DND-41 (cell line): ENCODE results near the gene ZNF653.

Experiments
- ATAC-seq: fragments of 200-7000 bp; cut with Tn5 transposase; 3 replicates; pipeline ENCODE4 v1.9.1; 2021; ENCODE audit warnings: low read depth; ENCODE audit not compliant: insufficient read depth
- DNase-seq: peaks from one replicate; pipeline ENCODE4 v3.0.0-alpha.2; 2020
- H2AFZ ChIP-seq: 2 replicates; pipeline ENCODE4 v1.6.0; 2012; ENCODE audit warnings: low read depth, low read length
- H3K27ac ChIP-seq: 2 replicates; pipeline ENCODE4 v1.5.1; 2012; ENCODE audit warnings: low read length, inconsistent platforms
- H3K27me3 ChIP-seq: fragments of 200-600 bp; sonication (generic); 2 replicates; pipeline ENCODE4 v1.6.0; 2012; ENCODE audit warnings: low read length, mild to moderate bottlenecking, inconsistent platforms; ENCODE audit not compliant: insufficient read depth, poor library complexity
- H3K36me3 ChIP-seq: 2 replicates; pipeline ENCODE4 v1.5.1; 2012; ENCODE audit warnings: low read length, inconsistent platforms; ENCODE audit not compliant: insufficient read depth
- H3K4me1 ChIP-seq: 2 replicates; pipeline ENCODE4 v1.5.1; 2012; ENCODE audit warnings: mild to moderate bottlenecking, low read length; ENCODE audit not compliant: insufficient read depth
- H3K4me2 ChIP-seq: 2 replicates; pipeline ENCODE4 v1.6.0; 2012; ENCODE audit warnings: mild to moderate bottlenecking, moderate library complexity, low read length, inconsistent platforms; ENCODE audit not compliant: insufficient read depth
- H3K4me3 ChIP-seq, 2 experiments: fragments of 200-600 bp in 1 of 2; shearing (Covaris generic) in 1 of 2; 2 replicates each; pipeline ENCODE4 v1.5.1; 2012 to 2016; ENCODE audit warnings: inconsistent platforms in 2 of 2, low read length in 2 of 2, mild to moderate bottlenecking in 2 of 2, low read depth in 1 of 2, moderate library complexity in 1 of 2
- H3K79me2 ChIP-seq: 2 replicates; pipeline ENCODE4 v1.6.0; 2012; ENCODE audit warnings: low read length, inconsistent platforms; ENCODE audit not compliant: insufficient read depth
- H3K9ac ChIP-seq: 2 replicates; pipeline ENCODE4 v1.6.0; 2012; ENCODE audit warnings: low read depth, mild to moderate bottlenecking, inconsistent platforms, low read length, moderate library complexity
- H3K9me3 ChIP-seq: 2 replicates; pipeline ENCODE4 v1.5.1; 2012; ENCODE audit warnings: low read length, moderate library complexity, mild to moderate bottlenecking, inconsistent platforms; ENCODE audit not compliant: insufficient read depth, severe bottlenecking
- H4K20me1 ChIP-seq: 2 replicates; pipeline ENCODE4 v1.6.0; 2012; ENCODE audit warnings: low read length; ENCODE audit not compliant: insufficient read depth
- EZH2 ChIP-seq: IDR thresholded peaks from 3 replicates; pipeline ENCODE4 v1.6.1; 2012; ENCODE audit warnings: borderline replicate concordance, low read depth, mild to moderate bottlenecking, moderate library complexity, low read length, inconsistent platforms; ENCODE audit not compliant: severe bottlenecking
- TF ChIP-seq, protein P1 (sequence below): IDR thresholded peaks from 2 replicates; pipeline ENCODE4 v1.5.1; 2012; ENCODE audit warnings: borderline replicate concordance, low read length, moderate library complexity, mild to moderate bottlenecking; ENCODE audit not compliant: poor library complexity, severe bottlenecking; ENCODE audit errors: extremely low read depth

ZNF653 gene

DNA sequence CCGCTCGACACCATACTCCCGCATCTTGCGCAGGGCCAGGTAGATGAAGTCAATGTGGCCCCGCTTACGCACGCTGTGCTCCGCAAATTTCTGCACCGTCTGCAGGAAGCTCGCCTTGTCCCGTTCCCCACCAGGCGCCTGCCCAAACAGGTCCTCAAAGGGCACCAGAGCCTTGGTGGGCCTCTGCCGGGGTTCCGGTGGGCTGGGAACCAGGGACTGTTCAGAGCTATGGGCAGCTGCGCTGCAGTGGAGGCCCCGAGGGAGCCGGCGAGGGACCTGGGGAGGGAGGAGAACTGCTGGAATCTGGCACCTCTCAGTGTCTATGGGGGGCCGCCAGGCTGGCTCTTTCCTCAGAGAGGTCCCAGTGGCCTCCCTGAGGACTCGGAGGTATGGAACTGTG is 8.3 kb upstream of the ZNF653 start:
- no peaks in the 10 kb centered on the region for H3K79me2 ChIP-seq
- no peak overlapping the region for H3K27ac ChIP-seq
- H3K36me3 ChIP-seq = peaks cover 32% of the 10 kb centered on the region
- no peak overlapping the region for H3K9ac ChIP-seq
- no peaks in the 10 kb centered on the region for H3K9me3 ChIP-seq
- no peaks in the 10 kb centered on the region for H3K4me1 ChIP-seq
- DNase-seq (no peak), ATAC-seq (no peak)
- H2AFZ ChIP-seq = no peak overlapping the region
- H3K4me3 ChIP-seq = no peak overlapping the region
- H3K27me3 ChIP-seq = no peaks in the 10 kb centered on the region
- H4K20me1 ChIP-seq = no peaks in the 10 kb centered on the region
- H3K4me2 ChIP-seq = no peak overlapping the region
- TF ChIP-seq, protein P1, sequence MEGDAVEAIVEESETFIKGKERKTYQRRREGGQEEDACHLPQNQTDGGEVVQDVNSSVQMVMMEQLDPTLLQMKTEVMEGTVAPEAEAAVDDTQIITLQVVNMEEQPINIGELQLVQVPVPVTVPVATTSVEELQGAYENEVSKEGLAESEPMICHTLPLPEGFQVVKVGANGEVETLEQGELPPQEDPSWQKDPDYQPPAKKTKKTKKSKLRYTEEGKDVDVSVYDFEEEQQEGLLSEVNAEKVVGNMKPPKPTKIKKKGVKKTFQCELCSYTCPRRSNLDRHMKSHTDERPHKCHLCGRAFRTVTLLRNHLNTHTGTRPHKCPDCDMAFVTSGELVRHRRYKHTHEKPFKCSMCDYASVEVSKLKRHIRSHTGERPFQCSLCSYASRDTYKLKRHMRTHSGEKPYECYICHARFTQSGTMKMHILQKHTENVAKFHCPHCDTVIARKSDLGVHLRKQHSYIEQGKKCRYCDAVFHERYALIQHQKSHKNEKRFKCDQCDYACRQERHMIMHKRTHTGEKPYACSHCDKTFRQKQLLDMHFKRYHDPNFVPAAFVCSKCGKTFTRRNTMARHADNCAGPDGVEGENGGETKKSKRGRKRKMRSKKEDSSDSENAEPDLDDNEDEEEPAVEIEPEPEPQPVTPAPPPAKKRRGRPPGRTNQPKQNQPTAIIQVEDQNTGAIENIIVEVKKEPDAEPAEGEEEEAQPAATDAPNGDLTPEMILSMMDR = no peak
- no peak for TF ChIP-seq EZH2

GRCh38 chr19:11510444-11510843 is 4.8 kb upstream of the ZNF653 start:
- Histone ChIP-seq H3K36me3 (peaks cover 28% of the 10 kb centered on the region), H3K27ac (no peak overlapping the region), H2AFZ (no peak overlapping the region), H3K27me3 (no peaks in the 10 kb centered on the region), H3K9ac (no peak overlapping the region), H3K79me2 (peaks cover 5% of the 10 kb centered on the region), H4K20me1 (no peaks in the 10 kb centered on the region), H3K4me1 (peaks cover 21% of the 10 kb centered on the region), H3K4me2 (no peak overlapping the region), H3K4me3 (no peak overlapping the region), H3K9me3 (no peaks in the 10 kb centered on the region)
- TF ChIP-seq, protein P1 = no peak
- TF ChIP-seq EZH2 = no peak
- DNase-seq (no peak), ATAC-seq (no peak)

- Histone ChIP-seq H3K27me3 (no peaks in the 10 kb centered on the region), H4K20me1 (no peaks in the 10 kb centered on the region), H2AFZ (no peak overlapping the region), H3K4me1 (peaks cover 29% of the 10 kb centered on the region), H3K79me2 (peaks cover 13% of the 10 kb centered on the region), H3K4me2 (peak overlapping the region; percentile 95), H3K36me3 (peaks cover 17% of the 10 kb centered on the region), H3K27ac (no peak overlapping the region), H3K9ac (peak overlapping the region; percentile 84; the same call in 1 of the 2 replicates), H3K4me3 (no peak overlapping the region), H3K9me3 (no peaks in the 10 kb centered on the region)
- no peak for DNase-seq
- no peak for ATAC-seq
- TF ChIP-seq, protein P1 = no peak
- TF ChIP-seq EZH2 = no peak
Measured at GRCh38 chr19:11507370-11508078, 1.9 kb upstream of the ZNF653 start.

DNA sequence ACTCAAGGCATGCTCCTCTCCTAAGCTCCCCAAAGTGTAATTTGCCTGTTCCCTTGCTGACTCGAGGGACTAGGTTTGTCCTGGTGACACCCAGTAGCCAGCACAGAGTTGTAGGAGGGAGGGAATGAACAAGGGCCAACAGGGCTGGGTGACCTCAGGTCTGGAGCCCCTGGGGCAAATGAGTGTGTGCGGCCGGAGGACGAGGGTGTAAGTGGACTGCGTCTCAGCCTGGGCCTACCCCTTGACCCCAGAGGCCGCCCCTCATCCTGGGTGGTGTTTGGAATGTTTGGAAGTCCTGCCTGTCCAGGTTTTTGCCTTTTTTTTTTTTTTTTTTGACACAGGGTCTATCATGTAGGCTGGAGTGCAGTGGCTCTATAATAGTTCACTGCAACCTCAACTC is 1.3 kb upstream of the ZNF653 start:
- peak overlapping the region; percentile 84 for H3K9ac ChIP-seq
- no peak overlapping the region for H2AFZ ChIP-seq
- H3K79me2 ChIP-seq = peaks cover 13% of the 10 kb centered on the region
- peaks cover 29% of the 10 kb centered on the region for H3K4me1 ChIP-seq
- H3K4me3 ChIP-seq = peak overlapping the region in 1 of 2 experiments; percentile 76; a peak in 2 of 4 replicates
- H3K27ac ChIP-seq = peak overlapping the region; percentile 2; the same call in 1 of the 2 replicates
- H4K20me1 ChIP-seq = no peaks in the 10 kb centered on the region
- TF ChIP-seq, protein P1 = no peak
- no peak for TF ChIP-seq EZH2
- peaks cover 12% of the 10 kb centered on the region for H3K36me3 ChIP-seq
- no peaks in the 10 kb centered on the region for H3K27me3 ChIP-seq
- no peaks in the 10 kb centered on the region for H3K9me3 ChIP-seq
- DNase-seq (no peak), ATAC-seq (no peak)
- H3K4me2 ChIP-seq = peak overlapping the region; percentile 95
